Measurements from ENCODE around the gene ATP8B1. TPM values are rescaled to one million over a fixed set of nuclear protein-coding genes. Genes with fewer than 3 reads are reported as not detected.
"Not testable (repeated sequence)": the region's sequence is repeated elsewhere in the genome, so short reads cannot be mapped to it uniquely, and the experiment has no call there.

Gene ATP8B1
- total RNA-seq, 1 donor from 2014 or later: 7.2 TPM

GRCh38 chr18:57674891-57675290 is 128.2 kb downstream of the ATP8B1 start:
- DNase-seq (ENCODE audit: low read depth): no peak

- DNase-seq (ENCODE audit: low read depth): no peak
Measured at GRCh38 chr18:57670046-57670445, 133.1 kb downstream of the ATP8B1 start.

GRCh38 chr18:57668021-57668420 is 135.1 kb downstream of the ATP8B1 start:
- DNase-seq (ENCODE audit: low read depth): no peak

DNA sequence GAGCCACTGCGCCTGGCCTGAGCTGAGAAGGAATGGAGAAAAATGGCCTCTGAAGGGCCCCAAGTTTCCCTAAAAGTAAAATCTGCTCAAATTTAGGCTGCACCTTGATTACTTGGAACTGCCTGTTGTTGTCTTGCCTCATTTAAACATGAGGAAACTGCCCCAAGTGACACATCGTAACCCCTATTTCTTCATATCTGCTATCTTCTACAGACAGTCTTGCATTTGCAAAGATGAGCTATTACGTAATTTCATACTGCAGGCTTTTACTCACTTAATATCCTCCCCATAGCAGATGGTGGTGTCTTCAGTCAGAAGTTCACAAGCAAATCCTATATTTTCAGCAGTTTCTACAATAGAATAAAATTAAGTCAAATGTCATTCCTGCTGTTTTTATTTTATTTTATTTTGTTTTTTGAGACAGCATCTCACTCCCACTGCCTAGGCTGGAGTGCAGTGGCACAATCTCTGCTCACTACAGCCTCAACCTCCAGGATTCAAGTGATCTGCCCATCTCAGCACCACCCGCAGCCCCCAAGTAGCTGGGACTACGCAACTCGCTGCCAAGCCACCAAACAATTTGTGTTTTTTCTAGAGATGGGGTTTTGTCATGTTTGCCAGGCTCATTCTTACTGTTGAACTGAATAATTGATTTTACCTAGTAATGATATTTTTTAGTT is 136.2 kb downstream of the ATP8B1 start:
- peak; percentile 24 for DNase-seq (ENCODE audit: low read depth)

DNA sequence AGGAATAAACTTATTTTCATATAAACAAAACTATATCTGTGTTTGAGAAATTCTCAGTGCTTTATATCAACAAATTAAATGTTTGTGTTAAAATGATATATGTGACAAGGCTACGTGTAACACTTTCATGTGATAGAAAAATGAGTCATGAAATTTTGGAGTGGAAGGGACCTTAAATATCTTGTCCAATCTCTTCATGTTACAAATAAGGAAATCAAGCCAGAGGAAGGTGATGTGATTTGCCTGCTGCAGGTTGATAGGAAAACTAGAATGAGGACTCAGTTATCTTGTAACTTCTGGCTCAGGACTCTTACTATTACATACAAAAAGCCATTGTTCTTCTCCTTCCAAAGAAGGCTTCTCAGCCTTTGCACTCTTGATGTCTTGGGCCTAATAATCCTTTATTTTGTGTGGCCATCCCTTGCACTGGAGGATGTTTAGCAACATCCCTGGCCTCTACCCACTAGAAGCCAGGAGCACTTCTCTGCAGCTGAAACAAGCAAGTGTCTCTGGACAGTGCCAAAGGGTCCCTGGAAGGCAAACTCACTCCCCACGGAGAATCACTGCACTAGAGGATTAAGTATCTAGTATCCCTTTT is 138.4 kb downstream of the ATP8B1 start:
- no peak for DNase-seq (ENCODE audit: low read depth)

DNA sequence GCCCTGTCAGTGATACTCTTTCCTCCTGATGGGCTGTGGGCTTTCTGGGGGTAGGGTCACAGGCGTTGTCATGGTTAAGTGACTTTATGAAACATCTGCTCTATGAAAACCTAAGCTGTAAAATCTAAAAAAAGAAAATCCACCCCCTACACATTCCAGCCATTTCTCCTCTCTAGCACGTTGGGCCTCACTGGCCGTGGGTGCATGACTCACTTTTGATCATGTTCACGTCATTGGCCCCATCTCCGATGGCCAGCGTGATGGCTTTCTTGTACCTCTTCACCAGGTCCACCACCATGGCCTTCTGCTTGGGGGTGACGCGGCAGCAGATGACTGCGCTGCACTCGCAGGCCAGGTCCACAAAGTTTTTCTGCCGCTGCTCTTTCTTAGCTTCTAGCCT is 142.2 kb downstream of the ATP8B1 start:
- peak; percentile 52 for DNase-seq (ENCODE audit: low read depth)

DNA sequence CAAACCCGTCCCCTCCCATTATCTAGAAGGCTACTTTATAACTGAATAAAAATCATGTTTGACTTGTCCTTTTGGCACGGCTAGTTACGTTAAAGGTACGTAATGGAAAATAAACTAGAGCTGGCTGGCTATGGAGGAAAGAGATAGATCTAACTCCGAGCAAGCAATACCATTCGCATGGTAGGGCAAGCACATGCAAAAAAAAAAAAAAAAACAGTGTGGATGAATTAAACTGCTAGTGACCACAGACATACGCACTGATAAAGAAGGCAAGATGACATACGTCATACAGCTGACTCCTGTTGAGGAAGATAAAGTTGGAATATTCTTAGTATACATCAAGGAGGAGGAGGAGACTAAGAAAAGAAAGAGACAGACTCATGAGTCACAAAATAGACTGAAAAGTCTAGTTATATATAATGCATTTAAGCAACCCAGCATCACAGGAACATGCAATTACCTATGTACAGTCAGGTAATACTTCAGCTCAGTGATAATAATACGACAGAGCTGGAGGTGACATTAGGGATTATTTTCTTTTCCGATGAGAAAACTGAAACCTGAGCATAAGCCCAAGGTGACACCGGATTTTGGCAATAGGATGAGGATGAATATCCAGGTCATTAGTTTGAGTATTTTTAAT is 143.5 kb downstream of the ATP8B1 start:
- no peak for DNase-seq (ENCODE audit: low read depth)

- no peak for DNase-seq (ENCODE audit: low read depth)
Measured at GRCh38 chr18:57657542-57657941, 145.6 kb downstream of the ATP8B1 start.

DNA sequence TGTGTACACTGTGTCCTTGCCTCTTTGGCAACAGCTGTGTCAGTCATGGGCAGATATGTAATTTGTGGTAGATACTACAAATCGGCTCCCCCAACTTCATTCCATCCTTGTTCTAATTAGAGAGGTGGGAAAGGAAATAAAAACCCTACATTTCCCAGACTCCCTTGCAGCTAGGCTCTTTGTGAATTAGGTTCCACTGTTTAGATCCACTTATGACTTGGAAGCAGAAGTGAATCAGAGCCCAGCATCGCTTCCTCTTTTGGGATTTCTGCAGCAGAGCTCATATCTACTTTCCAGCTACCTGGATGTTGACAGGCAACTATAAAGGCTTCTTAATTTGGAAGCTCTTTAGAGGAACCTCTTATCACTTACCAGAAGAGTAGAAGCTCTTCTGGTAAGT is 147.4 kb downstream of the ATP8B1 start:
- DNase-seq (ENCODE audit: low read depth): no peak

DNA sequence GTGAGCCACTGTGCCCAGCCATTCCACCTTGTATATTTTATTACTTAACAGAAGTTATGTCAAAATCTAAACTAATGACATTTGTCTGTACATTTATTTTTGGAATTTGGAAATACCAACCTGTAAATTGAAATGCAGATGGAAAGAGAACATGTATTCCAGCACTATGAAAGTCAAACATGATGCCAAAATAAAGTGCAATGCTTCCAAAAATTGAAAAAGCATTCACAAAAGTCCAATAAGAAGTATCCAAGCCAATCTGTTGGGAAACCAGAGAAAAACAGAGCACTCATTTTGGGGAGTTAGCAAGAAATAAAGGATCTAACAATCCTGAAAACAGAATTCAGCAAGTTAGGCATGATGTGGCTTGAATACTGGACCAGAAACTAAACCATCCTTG is 151.2 kb downstream of the ATP8B1 start:
- DNase-seq (ENCODE audit: low read depth): no peak

DNA sequence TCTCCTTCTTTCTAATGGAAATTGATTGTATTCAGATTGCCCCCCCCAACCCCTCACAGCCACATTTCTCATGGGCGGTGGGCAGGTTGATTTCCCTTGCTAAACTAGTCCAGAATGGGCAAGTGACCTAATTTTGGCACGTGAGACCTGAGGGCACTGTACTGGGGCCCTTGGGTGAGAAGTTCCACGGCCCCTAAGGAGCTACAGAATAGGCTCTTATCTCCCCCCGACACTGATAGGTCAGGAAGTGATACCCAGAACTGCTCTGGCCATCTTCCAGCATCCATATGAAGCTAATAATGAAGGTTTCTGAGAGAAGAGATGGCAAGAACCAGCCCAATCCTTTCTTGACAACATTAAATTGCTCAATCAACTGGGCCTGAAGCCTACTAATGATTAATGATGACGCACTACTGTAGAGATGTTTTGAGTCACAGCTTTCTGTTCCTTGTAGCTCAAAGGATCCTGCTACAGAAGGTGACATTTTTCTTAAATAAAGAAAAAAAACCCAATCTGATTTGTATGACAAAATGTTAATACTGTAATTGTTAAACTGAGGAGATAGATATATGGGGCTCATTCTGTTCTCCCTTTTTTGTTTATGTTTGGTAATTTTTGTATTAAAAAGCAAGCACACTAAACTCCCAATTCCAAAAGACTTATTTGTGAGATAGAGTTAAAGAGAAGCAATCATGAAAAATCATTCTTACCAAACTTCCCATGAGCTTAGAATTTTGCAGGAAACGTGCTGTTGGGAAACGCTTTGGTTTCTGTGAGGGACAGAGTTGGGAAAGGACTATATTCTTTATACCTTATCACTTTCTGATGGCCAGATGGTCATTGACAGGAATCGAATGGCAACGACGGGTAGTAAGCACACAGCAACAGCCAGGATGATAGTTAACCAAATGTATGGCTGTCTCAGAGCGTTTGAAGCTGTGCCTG is 153.3 kb downstream of the ATP8B1 start:
- DNase-seq (ENCODE audit: low read depth): peak; percentile 32

DNA sequence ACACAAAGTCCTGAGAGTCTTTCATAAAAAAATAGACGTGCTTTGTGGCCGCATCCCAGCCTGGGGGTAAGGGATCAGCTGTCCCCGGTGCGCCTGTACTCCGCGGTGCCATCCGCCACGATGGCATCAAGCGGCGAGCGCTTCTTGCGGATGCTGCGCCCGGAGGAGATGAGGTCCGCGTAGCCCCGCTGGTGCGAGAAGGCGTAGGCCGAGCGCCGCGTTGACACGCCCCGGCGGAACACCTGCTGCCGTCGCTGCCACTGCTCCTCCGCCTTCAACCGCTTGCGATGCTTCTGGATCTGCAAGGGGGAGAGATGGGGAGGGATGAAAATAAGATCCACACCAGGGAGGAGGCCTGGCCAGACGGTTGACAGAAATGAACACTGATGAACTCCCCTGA is 154.7 kb downstream of the ATP8B1 start:
- no peak for DNase-seq (ENCODE audit: low read depth)

DNA sequence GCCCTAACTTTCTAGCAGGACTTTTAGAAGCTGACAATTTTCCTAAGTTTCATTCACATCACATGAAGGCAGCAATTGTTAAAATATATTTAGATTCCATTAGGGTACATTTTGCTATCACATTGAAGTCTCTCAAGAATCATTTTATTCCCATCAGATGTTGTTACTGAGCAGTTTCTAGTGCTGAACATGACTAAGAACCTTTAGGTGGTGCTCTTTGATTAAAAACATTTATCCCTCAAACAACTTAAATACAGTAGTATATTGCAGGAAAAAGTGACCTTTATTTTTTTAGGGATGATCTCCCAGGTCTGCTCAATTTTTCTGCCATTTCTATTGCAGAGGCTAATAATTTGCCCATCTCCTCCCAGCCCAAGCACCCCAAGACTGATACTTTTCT is 158.6 kb downstream of the ATP8B1 start:
- DNase-seq (ENCODE audit: low read depth): peak; percentile 27

GRCh38 chr18:57643726-57644125 is 159.4 kb downstream of the ATP8B1 start:
- not testable (repeated sequence) for DNase-seq (ENCODE audit: low read depth)

DNA sequence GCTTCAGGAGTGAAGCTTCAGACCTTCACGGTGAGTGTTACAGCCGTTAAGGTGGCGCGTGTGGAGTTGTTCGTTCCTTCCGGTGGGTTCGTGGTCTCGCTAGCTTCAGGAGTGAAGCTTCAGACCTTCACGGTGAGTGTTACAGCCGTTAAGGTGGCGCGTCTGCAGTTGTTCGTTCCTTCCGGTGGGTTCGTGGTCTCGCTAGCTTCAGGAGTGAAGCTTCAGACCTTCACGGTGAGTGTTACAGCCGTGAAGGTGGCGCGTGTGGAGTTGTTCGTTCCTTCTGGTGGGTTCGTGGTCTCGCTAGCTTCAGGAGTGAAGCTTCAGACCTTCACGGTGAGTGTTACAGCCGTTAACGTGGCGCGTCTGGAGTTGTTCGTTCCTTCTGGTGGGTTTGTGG is 160.7 kb downstream of the ATP8B1 start:
- not testable (repeated sequence) for DNase-seq (ENCODE audit: low read depth)

DNA sequence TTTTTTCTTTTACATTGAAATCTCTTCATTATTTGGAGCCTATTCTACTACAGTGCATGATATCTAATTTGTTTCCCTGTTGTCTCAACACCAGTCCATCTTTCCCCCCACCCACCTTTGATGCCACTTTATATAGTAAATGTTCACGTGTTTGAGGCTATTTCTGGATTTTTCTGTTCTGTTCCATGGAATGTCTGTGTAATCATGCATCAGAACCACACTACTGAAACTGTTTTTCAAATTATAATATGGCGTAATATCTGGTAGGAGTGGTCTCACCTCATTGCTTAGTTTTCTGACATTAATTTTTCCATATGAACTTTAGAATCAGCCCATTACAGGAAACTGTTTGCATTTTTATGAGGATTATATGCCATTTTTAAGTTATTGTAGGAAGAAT is 162.4 kb downstream of the ATP8B1 start:
- DNase-seq (ENCODE audit: low read depth): no peak

DNA sequence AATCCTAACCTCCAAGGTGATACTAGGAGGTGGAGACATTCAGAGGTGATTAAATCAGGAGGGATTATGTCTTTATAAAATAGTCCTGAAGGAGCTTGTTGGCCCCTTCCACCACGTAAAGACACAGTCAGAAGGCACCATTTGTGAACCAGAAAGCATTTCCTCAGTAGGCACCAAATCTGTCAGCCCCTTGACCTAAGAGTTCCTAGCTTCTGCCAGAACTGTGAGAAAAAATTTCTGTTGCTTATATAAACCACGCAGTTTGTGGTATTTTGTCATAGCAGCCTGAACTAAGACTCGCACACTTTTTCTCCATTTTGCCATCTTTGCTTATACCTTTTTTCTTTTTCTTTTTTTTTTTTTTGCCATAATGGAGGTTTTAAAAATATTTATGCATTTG is 162.9 kb downstream of the ATP8B1 start:
- no peak for DNase-seq (ENCODE audit: low read depth)

DNA sequence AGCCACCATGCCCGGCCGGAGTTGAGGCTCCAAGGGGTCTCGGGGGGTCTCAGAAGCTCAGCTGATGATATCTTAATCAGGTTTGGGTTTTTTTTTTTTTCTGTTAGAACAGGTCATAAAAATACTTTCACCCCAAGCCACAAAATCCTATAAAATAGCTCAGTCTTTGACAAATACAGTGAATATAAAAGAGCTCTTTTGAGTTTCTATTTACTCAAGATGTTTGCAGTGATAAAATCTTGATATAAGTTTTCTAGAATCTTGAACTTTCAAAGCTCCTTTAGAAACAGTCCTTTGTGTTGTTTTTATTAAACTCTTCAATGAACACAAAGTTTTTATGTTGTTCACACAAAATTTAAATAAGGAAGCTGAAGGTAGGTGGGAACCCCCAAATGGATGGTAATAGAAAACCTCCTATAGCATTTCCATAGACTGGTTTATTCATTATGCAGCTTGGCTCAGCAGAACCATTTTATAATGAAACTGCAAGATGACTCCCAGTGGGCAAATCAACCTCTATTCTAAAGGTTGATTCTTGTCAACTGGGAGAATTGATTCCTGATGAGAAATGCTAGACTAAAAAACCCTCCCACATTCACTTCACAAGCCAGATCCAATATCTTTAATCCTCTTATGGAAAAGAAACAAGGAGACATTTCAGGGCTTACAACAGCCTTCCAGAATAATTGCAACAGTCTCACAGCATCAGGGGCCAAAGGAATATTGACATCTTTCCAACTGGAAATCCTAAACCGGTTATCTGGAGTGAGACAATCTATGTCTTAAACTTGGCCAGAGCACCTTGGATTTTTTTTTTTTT is 167.9 kb downstream of the ATP8B1 start:
- DNase-seq (ENCODE audit: low read depth): no peak

GRCh38 chr18:57631697-57632096 is 171.4 kb downstream of the ATP8B1 start:
- no peak for DNase-seq (ENCODE audit: low read depth)

GRCh38 chr18:57630754-57631595 is 172.1 kb downstream of the ATP8B1 start:
- DNase-seq (ENCODE audit: low read depth): no peak
